Tibial nerve (tissue), 4 donors: ENCODE results near the gene HSF4. TPM values are rescaled to one million over a fixed set of nuclear protein-coding genes. Genes with fewer than 3 reads are reported as not detected.

Source experiments
- DNase-seq, 2 donors: peaks; one replicate each; pipeline ENCODE4 v3.0.0-alpha.2; 2019; ENCODE audit warnings: low spot score in 2 of 2
- H3K27ac ChIP-seq, 4 donors: fragments of 200-600 bp; sonication (generic) in 3 of 4; one replicate each; pipeline ENCODE4 v1.5.1; 2017 to 2019; ENCODE audit warnings: mild to moderate bottlenecking in 1 of 4
- H3K27me3 ChIP-seq, 2 donors: fragments of 200-600 bp; sonication (generic) in 1 of 2; one replicate each; pipeline versions ENCODE4 v1.5.1 to v1.6.0; 2017 to 2019
- H3K36me3 ChIP-seq, 3 donors: fragments of 200-600 bp; sonication (generic); one replicate each; pipeline ENCODE4 v1.5.1; 2018 to 2019
- H3K4me1 ChIP-seq, 4 donors: fragments of 200-600 bp; sonication (generic) in 3 of 4; one replicate each; pipeline ENCODE4 v1.5.1; 2017 to 2019
- H3K4me3 ChIP-seq, 4 donors: fragments of 200-600 bp; sonication (generic) in 3 of 4; one replicate each; pipeline ENCODE4 v1.5.1; 2017 to 2019; ENCODE audit warnings: mild to moderate bottlenecking in 1 of 4, moderate library complexity in 1 of 4
- H3K9me3 ChIP-seq, 4 donors: fragments of 200-600 bp; sonication (generic) in 3 of 4; one replicate each; pipeline ENCODE4 v1.5.1; 2017 to 2019
- EP300 ChIP-seq, 2 donors: sonication (generic); formaldehyde crosslinking; IDR thresholded peaks; one replicate each; pipeline ENCODE4 v1.6.1; 2017; ENCODE audit warnings: antibody characterized with exemption in 2 of 2, mild to moderate bottlenecking in 1 of 2
- POLR2A ChIP-seq, 2 donors: fragments of 450-650 bp; IDR thresholded peaks; one replicate each; pipeline ENCODE4 v1.6.1; 2017; ENCODE audit warnings: antibody characterized with exemption in 2 of 2, mild to moderate bottlenecking in 2 of 2, moderate library complexity in 2 of 2
- WGBS, 2 donors: methylation state at CpG; one replicate each; pipeline ENCODE4 v1.1.5; 2018; 5-methylcytosine and 5-hydroxymethylcytosine counted together
- total RNA-seq, 4 donors: library from RNA; depleted of rRNA; stranded (reverse); fragments of >200 nt; gene quantifications; one replicate each; pipeline ENCODE4 v1.1.0, GENCODE V29; 2016
- TF ChIP-seq, protein P1 (sequence below), 5 experiments: fragments of 200-600 bp in 3 of 5; fragments of 450-650 bp in 2 of 5; sonication (generic) in 3 of 5; IDR thresholded peaks; one replicate each; pipeline ENCODE4 v1.5.1; 2016 to 2019; ENCODE audit warnings: antibody characterized with exemption in 5 of 5, mild to moderate bottlenecking in 3 of 5, moderate library complexity in 2 of 5

Gene HSF4
- total RNA-seq, 4 donors from 2014 or later = 103 to 167 (median 153) TPM

DNA sequence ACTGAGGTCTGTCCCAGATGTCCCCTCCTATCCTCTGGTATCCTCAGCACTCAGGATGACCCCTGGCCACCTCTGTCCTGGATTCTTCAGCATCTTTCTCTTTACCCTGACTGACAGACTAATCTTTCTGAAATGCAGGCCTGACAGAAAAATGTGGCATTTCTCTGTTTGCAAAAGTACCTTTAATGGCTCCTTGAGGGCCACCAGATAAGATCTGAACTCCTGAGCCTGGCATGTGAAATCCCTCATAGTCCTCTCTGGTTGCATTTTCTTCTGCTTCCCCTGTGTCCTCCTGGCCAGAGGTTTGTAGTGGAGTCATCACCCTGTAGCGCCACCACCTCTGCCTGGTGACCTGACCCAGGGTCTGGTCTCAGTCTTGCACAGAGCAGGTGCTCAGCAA lies 32.3 kb downstream of the HSF4 start:
- no peaks in the 10 kb centered on the region for H3K9me3 ChIP-seq
- no peak for DNase-seq
- H3K4me3 ChIP-seq = no peak overlapping the region
- peaks cover 0 to 62% (median 30%) of the 10 kb centered on the region in 4 donors for H3K4me1 ChIP-seq
- H3K27ac ChIP-seq = no peak overlapping the region
- H3K36me3 ChIP-seq = peaks cover 2 to 69% (median 27%) of the 10 kb centered on the region in 3 donors
- 85 to 100% methylated on average over 1 of the region's 1 CpG for WGBS, 2 donors
- TF ChIP-seq, protein P1, sequence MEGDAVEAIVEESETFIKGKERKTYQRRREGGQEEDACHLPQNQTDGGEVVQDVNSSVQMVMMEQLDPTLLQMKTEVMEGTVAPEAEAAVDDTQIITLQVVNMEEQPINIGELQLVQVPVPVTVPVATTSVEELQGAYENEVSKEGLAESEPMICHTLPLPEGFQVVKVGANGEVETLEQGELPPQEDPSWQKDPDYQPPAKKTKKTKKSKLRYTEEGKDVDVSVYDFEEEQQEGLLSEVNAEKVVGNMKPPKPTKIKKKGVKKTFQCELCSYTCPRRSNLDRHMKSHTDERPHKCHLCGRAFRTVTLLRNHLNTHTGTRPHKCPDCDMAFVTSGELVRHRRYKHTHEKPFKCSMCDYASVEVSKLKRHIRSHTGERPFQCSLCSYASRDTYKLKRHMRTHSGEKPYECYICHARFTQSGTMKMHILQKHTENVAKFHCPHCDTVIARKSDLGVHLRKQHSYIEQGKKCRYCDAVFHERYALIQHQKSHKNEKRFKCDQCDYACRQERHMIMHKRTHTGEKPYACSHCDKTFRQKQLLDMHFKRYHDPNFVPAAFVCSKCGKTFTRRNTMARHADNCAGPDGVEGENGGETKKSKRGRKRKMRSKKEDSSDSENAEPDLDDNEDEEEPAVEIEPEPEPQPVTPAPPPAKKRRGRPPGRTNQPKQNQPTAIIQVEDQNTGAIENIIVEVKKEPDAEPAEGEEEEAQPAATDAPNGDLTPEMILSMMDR (IDR thresholded peaks at IDR 0.05) = no peak
- TF ChIP-seq EP300 (IDR thresholded peaks at IDR 0.05) = no peak
- no peak for TF ChIP-seq POLR2A (IDR thresholded peaks at IDR 0.05)
- H3K27me3 ChIP-seq = no peaks in the 10 kb centered on the region

DNA sequence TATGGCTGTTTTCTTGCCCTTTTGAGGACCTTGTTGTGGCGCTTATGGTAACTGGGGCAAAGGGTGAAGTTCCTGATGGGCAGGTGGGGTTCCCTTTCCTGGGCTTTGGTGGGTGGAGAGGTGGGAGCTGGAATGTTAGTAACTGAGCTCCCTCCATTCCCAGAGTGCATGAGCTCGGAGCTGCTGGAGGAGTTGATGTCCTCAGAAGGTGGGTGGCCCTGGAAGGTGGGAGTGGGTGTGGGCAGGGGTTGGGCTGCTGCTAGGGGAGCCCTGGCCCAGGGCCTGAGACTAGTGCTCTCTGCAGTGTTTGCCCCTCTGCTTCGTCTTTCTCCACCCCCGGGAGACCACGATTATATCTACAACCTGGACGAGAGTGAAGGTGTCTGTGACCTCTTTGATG lies 33.2 kb downstream of the HSF4 start:
- WGBS, 2 donors = 53 to 61% methylated on average over 6 of the region's 6 CpGs
- no peak for DNase-seq
- Histone ChIP-seq H3K4me1 (peaks cover 0 to 59% (median 26%) of the 10 kb centered on the region in 4 donors), H3K9me3 (no peaks in the 10 kb centered on the region), H3K27me3 (no peaks in the 10 kb centered on the region), H3K36me3 (peaks cover 2 to 77% (median 27%) of the 10 kb centered on the region in 3 donors), H3K27ac (peak overlapping the region in 2 of 4 donors; percentile 36 to 67), H3K4me3 (no peak overlapping the region)
- TF ChIP-seq EP300 (IDR thresholded peaks at IDR 0.05) = no peak
- TF ChIP-seq, protein P1 (IDR thresholded peaks at IDR 0.05) = no peak
- no peak for TF ChIP-seq POLR2A (IDR thresholded peaks at IDR 0.05)

DNA sequence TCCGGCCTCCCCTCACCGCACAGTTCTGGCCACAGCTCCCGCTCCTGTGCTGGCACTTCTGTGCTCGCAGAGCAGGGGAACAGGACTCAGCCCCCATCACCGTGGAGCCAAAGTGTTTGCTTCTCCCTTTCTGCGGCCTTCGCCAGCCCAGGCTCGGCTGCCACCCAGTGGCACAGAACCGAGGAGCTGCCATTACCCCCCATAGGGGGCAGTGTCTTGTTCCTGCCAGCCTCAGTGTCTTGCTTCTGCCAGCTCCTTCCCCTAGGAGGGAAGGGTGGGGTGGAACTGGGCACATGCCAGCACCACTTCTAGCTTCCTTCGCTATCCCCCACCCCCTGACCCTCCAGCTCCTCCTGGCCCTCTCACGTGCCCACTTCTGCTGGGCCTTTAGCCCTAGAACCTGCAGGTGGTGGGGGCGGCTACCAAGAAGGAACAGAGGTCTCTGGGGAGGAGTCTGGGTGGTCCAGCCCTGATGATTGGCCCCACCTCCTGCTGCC lies 33.7 kb downstream of the HSF4 start:
- DNase-seq = no peak
- H3K27me3 ChIP-seq = no peaks in the 10 kb centered on the region
- peaks cover 2 to 83% (median 27%) of the 10 kb centered on the region in 3 donors for H3K36me3 ChIP-seq
- no peak overlapping the region for H3K4me3 ChIP-seq
- peak overlapping the region in 2 of 4 donors; percentile 36 to 67 for H3K27ac ChIP-seq
- H3K9me3 ChIP-seq = no peaks in the 10 kb centered on the region
- TF ChIP-seq EP300 (IDR thresholded peaks at IDR 0.05) = no peak
- no peak for TF ChIP-seq POLR2A (IDR thresholded peaks at IDR 0.05)
- TF ChIP-seq, protein P1 (IDR thresholded peaks at IDR 0.05) = peak; percentile 32 to 64 (median 53)
- WGBS, 2 donors = 36 to 40% methylated on average over 5 to 12 of the region's 12 CpGs
- peaks cover 0 to 53% (median 20%) of the 10 kb centered on the region in 4 donors for H3K4me1 ChIP-seq

DNA sequence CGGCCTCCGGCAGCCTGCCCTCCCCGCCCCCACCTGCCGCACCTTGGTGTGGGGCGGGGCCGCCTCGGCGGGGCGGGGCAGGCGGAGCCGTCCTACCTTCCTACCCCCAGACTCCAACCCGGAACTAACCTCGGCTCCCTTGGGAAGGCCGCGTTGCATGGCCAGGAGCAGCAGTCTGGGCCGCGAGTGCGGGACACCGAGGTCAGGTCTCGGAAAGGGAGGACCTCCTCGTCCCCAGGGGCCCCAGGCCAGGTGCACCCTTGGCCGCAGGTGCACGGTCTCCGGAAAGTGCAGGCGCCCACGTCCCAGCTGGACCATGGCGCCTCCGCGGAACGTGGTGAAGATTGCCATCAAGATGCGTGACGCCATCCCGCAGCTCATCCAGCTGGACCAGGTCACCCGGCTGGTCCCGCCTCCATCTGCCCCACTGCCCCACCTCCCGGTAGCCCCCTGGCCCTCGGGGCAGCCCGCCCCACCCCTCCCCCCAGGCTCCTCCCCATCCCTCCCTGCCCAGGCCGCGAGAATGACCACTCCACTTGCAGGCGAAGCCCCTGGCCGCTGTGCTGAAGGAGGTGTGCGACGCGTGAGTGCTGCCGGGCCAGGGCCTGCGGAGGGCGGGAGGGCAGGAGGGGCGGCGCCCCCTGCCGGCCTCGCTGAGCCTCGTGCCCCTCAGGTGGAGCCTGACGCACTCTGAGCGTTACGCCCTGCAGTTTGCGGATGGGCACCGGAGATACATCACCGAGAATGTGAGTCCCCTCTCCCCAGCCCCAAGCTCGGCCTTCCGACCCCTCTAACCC lies 34.7 kb downstream of the HSF4 start, which contains the start of gene ELMO3:
Gene ELMO3 (plus strand): TSS at position 121 of the 797 bp plus-strand sequence. CDS start 196 bp downstream, at position 317.
- peaks cover 2 to 88% (median 27%) of the 10 kb centered on the region in 3 donors for H3K36me3 ChIP-seq
- H3K27me3 ChIP-seq = no peaks in the 10 kb centered on the region
- H3K27ac ChIP-seq = peak within 1 kb of the TSS in 2 of 4 donors; percentile 36 to 67
- 41 to 42% methylated on average over 40 to 47 of the region's 61 CpGs for WGBS, 2 donors
- peak within 1 kb of the TSS in 2 of 4 donors; percentile 29 to 30 for H3K4me3 ChIP-seq
- no peak for DNase-seq
- TF ChIP-seq, protein P1 (IDR thresholded peaks at IDR 0.05) = peak in 2 of 5 experiments; percentile 4 to 28
- TF ChIP-seq EP300 (IDR thresholded peaks at IDR 0.05) = no peak
- H3K9me3 ChIP-seq = no peaks in the 10 kb centered on the region
- H3K4me1 ChIP-seq = peaks cover 0 to 44% (median 13%) of the 10 kb centered on the region in 4 donors

DNA sequence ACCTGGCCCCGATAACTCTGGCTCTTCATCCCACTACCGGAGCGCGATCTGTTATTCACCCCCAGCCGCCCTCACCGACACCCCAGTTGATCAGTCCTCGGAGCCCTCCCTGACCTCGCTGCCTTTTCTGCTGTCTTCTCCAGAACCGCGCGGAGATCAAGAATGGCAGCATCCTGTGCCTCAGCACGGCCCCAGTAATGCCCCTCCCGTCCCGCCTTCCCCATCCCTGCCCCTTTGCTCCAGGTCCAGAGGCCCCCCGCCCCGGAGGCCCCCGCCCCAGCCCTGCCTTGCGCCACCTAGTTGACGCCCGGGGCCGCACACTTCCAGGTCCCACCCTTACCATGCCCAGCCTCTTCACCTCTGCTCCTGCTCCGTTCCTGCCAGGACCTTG lies 35.3 kb downstream of the HSF4 start:
- Histone ChIP-seq H3K4me3 (peak overlapping the region in 2 of 4 donors; percentile 29 to 30), H3K9me3 (no peaks in the 10 kb centered on the region), H3K4me1 (peaks cover 0 to 38% (median 13%) of the 10 kb centered on the region in 4 donors), H3K36me3 (peaks cover 2 to 88% (median 23%) of the 10 kb centered on the region in 3 donors), H3K27me3 (no peaks in the 10 kb centered on the region), H3K27ac (peak overlapping the region in 1 of 4 donors; percentile 36)
- no peak for DNase-seq
- TF ChIP-seq, protein P1 (IDR thresholded peaks at IDR 0.05) = no peak
- no peak for TF ChIP-seq EP300 (IDR thresholded peaks at IDR 0.05)
- TF ChIP-seq POLR2A (IDR thresholded peaks at IDR 0.05) = no peak
- 40 to 45% methylated on average over 21 to 22 of the region's 22 CpGs for WGBS, 2 donors
